Right atrium auricular region (tissue), 2 donors: ENCODE results near the gene ZDHHC7. TPM values are rescaled to one million over a fixed set of nuclear protein-coding genes. Genes with fewer than 3 reads are reported as not detected.

Experiments
- DNase-seq: peaks from one replicate; pipeline ENCODE4 v3.0.0-alpha.2; 2019; ENCODE audit warnings: low spot score
- H3K27ac ChIP-seq, 2 donors: fragments of 200-600 bp; sonication (generic); 1 replicate in 1 of 2; 2 replicates in 1 of 2; pipeline ENCODE4 v1.5.1; 2016 to 2019
- H3K27me3 ChIP-seq, 2 donors: fragments of 200-600 bp; sonication (generic); one replicate each; pipeline versions ENCODE4 v1.5.1 to v1.6.0; 2017 to 2019
- H3K36me3 ChIP-seq: fragments of 200-600 bp; sonication (generic); one replicate; pipeline ENCODE4 v1.5.1; 2016
- H3K4me1 ChIP-seq, 2 donors: fragments of 200-600 bp; sonication (generic); one replicate each; pipeline versions ENCODE4 v1.5.1 to v1.6.0; 2017 to 2019
- H3K4me3 ChIP-seq, 2 donors: fragments of 200-600 bp; sonication (generic); 1 replicate in 1 of 2; 2 replicates in 1 of 2; pipeline ENCODE4 v1.5.1; 2017 to 2019; ENCODE audit warnings: mild to moderate bottlenecking in 1 of 2, moderate library complexity in 1 of 2
- H3K9me3 ChIP-seq, 2 donors: fragments of 200-600 bp; sonication (generic); one replicate each; pipeline ENCODE4 v1.5.1; 2019
- total RNA-seq, 2 donors: library from RNA; depleted of rRNA; stranded (reverse); fragments of >200 nt; gene quantifications; one replicate each; pipeline ENCODE4 v1.1.0, GENCODE V29; 2016
- TF ChIP-seq, protein P1 (sequence below), 2 donors: fragments of 200-600 bp; sonication (generic); IDR thresholded peaks; one replicate each; pipeline ENCODE4 v1.5.1; 2019; ENCODE audit warnings: antibody characterized with exemption in 2 of 2

Gene ZDHHC7
- total RNA-seq, 2 donors from 2014 or later, result 36.0 to 48.7 TPM

GRCh38 chr16:85018529-85019236 is 7.3 kb upstream of the ZDHHC7 start:
- TF ChIP-seq, protein P1, sequence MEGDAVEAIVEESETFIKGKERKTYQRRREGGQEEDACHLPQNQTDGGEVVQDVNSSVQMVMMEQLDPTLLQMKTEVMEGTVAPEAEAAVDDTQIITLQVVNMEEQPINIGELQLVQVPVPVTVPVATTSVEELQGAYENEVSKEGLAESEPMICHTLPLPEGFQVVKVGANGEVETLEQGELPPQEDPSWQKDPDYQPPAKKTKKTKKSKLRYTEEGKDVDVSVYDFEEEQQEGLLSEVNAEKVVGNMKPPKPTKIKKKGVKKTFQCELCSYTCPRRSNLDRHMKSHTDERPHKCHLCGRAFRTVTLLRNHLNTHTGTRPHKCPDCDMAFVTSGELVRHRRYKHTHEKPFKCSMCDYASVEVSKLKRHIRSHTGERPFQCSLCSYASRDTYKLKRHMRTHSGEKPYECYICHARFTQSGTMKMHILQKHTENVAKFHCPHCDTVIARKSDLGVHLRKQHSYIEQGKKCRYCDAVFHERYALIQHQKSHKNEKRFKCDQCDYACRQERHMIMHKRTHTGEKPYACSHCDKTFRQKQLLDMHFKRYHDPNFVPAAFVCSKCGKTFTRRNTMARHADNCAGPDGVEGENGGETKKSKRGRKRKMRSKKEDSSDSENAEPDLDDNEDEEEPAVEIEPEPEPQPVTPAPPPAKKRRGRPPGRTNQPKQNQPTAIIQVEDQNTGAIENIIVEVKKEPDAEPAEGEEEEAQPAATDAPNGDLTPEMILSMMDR (IDR thresholded peaks at IDR 0.05), result no peak
- no peak overlapping the region for H3K4me3 ChIP-seq
- no peaks in the 10 kb centered on the region for H3K36me3 ChIP-seq
- no peaks in the 10 kb centered on the region for H3K27me3 ChIP-seq
- no peak for DNase-seq
- H3K27ac ChIP-seq, result no peak overlapping the region
- H3K9me3 ChIP-seq, result no peaks in the 10 kb centered on the region
- H3K4me1 ChIP-seq, result no peaks in the 10 kb centered on the region

GRCh38 chr16:85017633-85018032 is 6.3 kb upstream of the ZDHHC7 start:
- no peaks in the 10 kb centered on the region for H3K9me3 ChIP-seq
- no peaks in the 10 kb centered on the region for H3K27me3 ChIP-seq
- DNase-seq, result no peak
- TF ChIP-seq, protein P1 (IDR thresholded peaks at IDR 0.05), result no peak
- H3K4me1 ChIP-seq, result no peaks in the 10 kb centered on the region
- no peaks in the 10 kb centered on the region for H3K36me3 ChIP-seq
- H3K4me3 ChIP-seq, result no peak overlapping the region
- no peak overlapping the region for H3K27ac ChIP-seq

- no peaks in the 10 kb centered on the region for H3K36me3 ChIP-seq
- H3K27ac ChIP-seq, result no peak overlapping the region
- peaks cover 0 to 2% of the 10 kb centered on the region in 2 donors for H3K4me1 ChIP-seq
- H3K27me3 ChIP-seq, result no peaks in the 10 kb centered on the region
- H3K9me3 ChIP-seq, result no peaks in the 10 kb centered on the region
- no peak overlapping the region for H3K4me3 ChIP-seq
- DNase-seq, result no peak
- TF ChIP-seq, protein P1 (IDR thresholded peaks at IDR 0.05), result no peak
These were observed 5.8 kb upstream of the ZDHHC7 start for GRCh38 chr16:85017151-85017550.

- Histone ChIP-seq H3K9me3 (no peaks in the 10 kb centered on the region), H3K36me3 (no peaks in the 10 kb centered on the region), H3K27me3 (no peaks in the 10 kb centered on the region), H3K4me1 (peaks cover 0 to 9% of the 10 kb centered on the region in 2 donors), H3K27ac (no peak overlapping the region), H3K4me3 (no peak overlapping the region)
- TF ChIP-seq, protein P1 (IDR thresholded peaks at IDR 0.05), result no peak
- DNase-seq, result no peak
These were observed 4.3 kb upstream of the ZDHHC7 start for GRCh38 chr16:85015481-85016187.

DNA sequence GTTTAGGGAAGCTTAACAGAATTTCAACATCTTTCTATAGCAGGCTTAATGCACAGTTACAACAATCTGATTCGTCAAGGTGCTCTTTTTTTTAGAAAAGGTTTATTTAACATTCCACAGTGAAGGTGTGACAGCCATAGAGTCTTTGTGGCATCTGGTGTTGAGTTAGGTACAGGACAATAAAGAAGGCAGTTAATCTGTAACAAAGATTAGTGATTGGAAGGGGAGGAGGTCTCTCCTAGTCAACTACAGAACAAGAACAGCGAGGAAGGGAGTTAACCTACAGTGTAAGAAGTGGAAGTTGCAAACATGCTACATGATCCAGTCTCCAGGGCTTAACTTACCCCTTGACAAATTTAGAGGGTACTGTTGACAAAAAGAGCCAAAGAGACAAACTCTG is 3.0 kb upstream of the ZDHHC7 start:
- TF ChIP-seq, protein P1 (IDR thresholded peaks at IDR 0.05), result no peak
- Histone ChIP-seq H3K36me3 (no peaks in the 10 kb centered on the region), H3K4me1 (peaks cover 0 to 20% of the 10 kb centered on the region in 2 donors), H3K9me3 (no peaks in the 10 kb centered on the region), H3K27me3 (no peaks in the 10 kb centered on the region), H3K27ac (no peak overlapping the region), H3K4me3 (no peak overlapping the region)
- DNase-seq, result no peak
